ENCODE data around the gene TMEM240.

- TF ChIP-seq EZH2 (IDR thresholded peaks at IDR 0.05; ENCODE audit: borderline replicate concordance, low read depth, low read length, severe bottlenecking) (no peak), CTCF (IDR thresholded peaks at IDR 0.05; ENCODE audit: extremely low read depth in 1 of 2, insufficient read depth in 1 of 2, low read depth in 1 of 2, low read length in 2 of 2) (no peak), GATA2 (IDR thresholded peaks at IDR 0.05; ENCODE audit: insufficient read depth, insufficient read length, low read depth, low read length) (no peak), POLR2A (IDR thresholded peaks at IDR 0.05; ENCODE audit: low read depth, low read length) (no peak), JUN (IDR thresholded peaks at IDR 0.05; ENCODE audit: borderline replicate concordance, insufficient read depth, insufficient read length, low read depth) (no peak), POLR2AphosphoS5 (IDR thresholded peaks at IDR 0.05; ENCODE audit: insufficient read depth, low read depth, low read length) (no peak)
- TF ChIP-seq, protein P1, sequence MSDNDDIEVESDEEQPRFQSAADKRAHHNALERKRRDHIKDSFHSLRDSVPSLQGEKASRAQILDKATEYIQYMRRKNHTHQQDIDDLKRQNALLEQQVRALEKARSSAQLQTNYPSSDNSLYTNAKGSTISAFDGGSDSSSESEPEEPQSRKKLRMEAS (IDR thresholded peaks at IDR 0.05; ENCODE audit: insufficient read depth, insufficient read length), result no peak
These were observed 22.3 kb upstream of the TMEM240 start for GRCh38 chr1:1562556-1563195.
